IPS-NIHi7 (cell line): ENCODE results near the gene ACP6.

Source experiments
- DNase-seq: peaks from one replicate; pipeline ENCODE4 v3.0.0; 2012; ENCODE audit warnings: mixed read lengths; ENCODE audit errors: extremely low spot score

ACP6 gene

GRCh38 chr1:147651466-147651865 is 18.9 kb downstream of the ACP6 start:
- no peak for DNase-seq

DNA sequence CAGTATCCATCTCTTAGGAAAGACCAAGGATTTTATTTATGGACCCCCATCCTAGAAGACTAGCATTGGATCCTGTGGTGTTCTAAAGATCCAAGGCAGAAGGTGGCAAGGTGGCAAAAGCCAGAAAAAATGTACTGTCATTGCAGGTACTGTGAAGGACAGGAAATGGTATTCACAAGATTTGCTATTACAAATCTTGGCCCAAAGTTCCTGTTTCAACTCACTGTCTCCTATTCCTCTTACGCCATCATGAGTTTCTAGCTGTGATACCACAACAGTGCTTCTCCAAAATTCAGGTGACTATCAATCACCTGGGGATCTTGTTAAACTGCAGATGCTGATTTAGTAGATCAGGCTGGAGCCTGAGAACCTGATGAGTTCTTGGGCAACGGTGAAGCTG is 21.4 kb downstream of the ACP6 start:
- DNase-seq: no peak

GRCh38 chr1:147647796-147648633 is 22.3 kb downstream of the ACP6 start:
- no peak for DNase-seq

DNA sequence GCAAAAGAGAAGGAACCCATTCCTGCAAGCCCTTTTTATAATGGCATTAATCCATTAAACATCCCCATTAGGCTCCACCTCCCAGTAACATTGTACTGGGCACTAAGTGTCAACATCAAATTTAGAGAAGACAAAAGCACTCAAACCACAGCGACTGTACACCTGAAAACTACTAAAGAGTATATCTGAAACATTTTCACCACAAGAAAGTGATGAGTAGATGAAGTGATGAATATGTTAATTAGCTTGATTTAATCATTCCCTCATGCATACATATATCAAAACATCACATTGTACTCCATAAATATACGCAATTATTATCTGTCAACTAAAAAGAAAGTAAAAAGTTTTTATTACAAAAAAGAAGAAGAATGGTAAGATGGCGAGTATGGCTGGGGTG is 26.4 kb downstream of the ACP6 start:
- no peak for DNase-seq

- DNase-seq: peak; percentile 65
These were observed 28.4 kb downstream of the ACP6 start for GRCh38 chr1:147641695-147642592.

GRCh38 chr1:147641291-147641690 is 29.0 kb downstream of the ACP6 start:
- no peak for DNase-seq

GRCh38 chr1:147640553-147641165 is 29.7 kb downstream of the ACP6 start:
- DNase-seq: peak; percentile 92

- no peak for DNase-seq
These were observed 34.0 kb downstream of the ACP6 start for GRCh38 chr1:147636314-147636713.

DNA sequence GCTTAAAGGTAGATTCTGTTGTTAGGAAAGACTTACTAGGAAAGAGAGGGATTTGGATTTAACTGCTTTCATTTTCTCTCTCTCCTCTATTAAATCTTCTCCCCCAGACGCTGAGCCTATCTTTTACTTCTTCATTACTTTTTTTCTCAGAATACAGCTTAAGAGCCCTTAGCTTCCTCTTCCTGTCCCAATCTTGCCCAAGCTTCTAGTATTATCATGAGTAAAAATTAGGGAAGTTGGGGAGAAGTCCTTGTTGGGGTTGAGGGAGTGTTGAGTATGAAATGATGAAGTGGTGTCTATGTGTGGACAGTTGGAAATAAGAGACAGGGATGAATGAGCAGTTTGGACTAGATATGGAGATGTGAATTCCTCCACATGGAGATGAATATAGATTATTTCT is 35.0 kb downstream of the ACP6 start:
- DNase-seq: no peak

GRCh38 chr1:147634645-147635044 is 35.7 kb downstream of the ACP6 start:
- DNase-seq: no peak

DNA sequence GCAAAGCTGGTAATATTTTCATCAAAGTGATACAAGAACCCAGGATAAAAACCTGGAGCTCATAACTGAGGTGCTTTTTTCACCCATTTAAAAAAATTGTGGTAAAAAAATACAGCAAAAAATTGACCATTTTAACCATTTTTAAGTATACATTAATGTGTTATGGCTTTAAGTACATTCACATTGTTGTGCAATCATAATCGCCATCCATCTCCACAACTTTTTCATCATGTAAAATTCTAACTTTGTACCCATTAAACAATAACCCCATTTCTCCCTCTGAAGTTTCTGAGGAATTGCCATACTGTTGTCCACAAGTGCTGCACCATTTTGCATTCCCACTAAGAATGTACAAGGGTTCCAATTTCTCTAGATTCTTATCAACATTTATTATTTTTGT is 36.6 kb downstream of the ACP6 start:
- DNase-seq: no peak

GRCh38 chr1:147631839-147632238 is 38.5 kb downstream of the ACP6 start:
- DNase-seq: no peak

GRCh38 chr1:147630447-147630846 is 39.9 kb downstream of the ACP6 start:
- no peak for DNase-seq

DNA sequence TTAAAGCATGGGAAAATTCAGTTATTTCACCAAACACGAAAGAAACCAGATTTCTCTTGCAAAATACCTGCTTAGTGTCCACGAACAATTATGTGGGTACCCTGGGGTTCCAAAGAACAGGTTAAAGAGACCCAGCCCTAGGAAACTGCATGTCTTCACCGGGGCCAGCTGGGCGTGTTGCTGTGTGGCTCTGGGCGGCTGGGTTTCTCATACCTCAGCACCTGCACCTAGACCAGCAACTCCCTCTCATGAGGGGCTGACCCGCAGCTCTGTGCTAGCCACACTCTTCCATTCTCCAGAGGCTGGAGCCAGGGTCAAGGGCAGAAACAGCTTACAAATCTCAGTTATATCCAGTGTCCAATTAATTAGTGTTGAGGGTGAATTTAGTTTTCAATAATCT is 40.3 kb downstream of the ACP6 start:
- DNase-seq: no peak

GRCh38 chr1:147628441-147628840 is 41.9 kb downstream of the ACP6 start:
- no peak for DNase-seq

GRCh38 chr1:147627435-147628110 is 42.8 kb downstream of the ACP6 start:
- DNase-seq: peak; percentile 84

DNA sequence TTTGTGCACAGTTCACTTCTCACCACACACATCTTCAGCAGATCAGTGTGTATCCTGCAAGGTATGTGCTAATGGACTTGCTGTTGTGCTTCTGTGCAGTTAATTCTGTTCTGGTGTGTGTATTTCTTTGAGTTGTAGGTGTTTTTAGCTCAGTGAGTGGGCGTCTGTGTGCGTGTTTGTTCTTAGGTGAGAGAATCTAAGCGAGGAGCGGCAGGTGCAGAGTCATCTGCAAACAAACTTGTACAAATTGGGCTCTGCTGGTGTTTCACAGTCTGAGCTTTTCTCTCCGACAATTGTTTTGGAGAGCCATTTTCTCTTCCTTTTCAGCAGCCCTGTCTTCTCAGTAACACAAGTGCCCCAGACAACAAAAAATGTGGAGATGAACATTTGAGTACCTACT is 43.6 kb downstream of the ACP6 start:
- no peak for DNase-seq

- no peak for DNase-seq
These were observed 44.0 kb downstream of the ACP6 start for GRCh38 chr1:147626291-147626690.

GRCh38 chr1:147625362-147625995 is 44.8 kb downstream of the ACP6 start:
- DNase-seq: no peak

DNA sequence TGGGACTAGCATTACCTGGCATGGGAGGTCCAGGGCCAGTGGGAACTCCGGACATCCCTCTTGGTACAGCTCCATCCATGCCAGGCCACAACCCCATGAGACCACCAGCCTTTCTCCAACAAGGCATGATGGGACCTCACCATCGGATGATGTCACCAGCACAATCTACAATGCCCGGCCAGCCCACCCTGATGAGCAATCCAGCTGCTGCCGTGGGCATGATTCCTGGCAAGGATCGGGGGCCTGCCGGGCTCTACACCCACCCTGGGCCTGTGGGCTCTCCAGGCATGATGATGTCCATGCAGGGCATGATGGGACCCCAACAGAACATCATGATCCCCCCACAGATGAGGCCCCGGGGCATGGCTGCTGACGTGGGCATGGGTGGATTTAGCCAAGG is 45.8 kb downstream of the ACP6 start:
- DNase-seq: no peak

- no peak for DNase-seq
These were observed 46.3 kb downstream of the ACP6 start for GRCh38 chr1:147624011-147624410.
